A673 (cell line): ENCODE results near the gene NEXN. TPM values are rescaled to one million over a fixed set of nuclear protein-coding genes. Genes with fewer than 3 reads are reported as not detected.

Experiments used
- BruUV-seq: library from RNA; stranded (reverse); fragments of 400-500 nt; replicated peaks from 2 replicates; lab custom pipeline; 2021; lab: Mats Ljungman, UMichigan
- CTCF ChIA-PET: fragments of 300-600 bp; sonication (Branson Sonifier 250); formaldehyde crosslinking; loops from one replicate; lab custom pipeline; 2022; ENCODE audit warnings: antibody characterized with exemption; lab: Charles Lee
- POLR2A ChIA-PET: fragments of 300-600 bp; sonication (Branson Sonifier 250); formaldehyde crosslinking; loops from one replicate; lab custom pipeline; 2022; ENCODE audit warnings: antibody characterized with exemption; ENCODE audit not compliant: low non-redundant PET; lab: Charles Lee
- DNase-seq: peaks from one replicate; pipeline ENCODE4 v3.0.0-alpha.2; 2015; ENCODE audit warnings: low spot score
- H3K27ac ChIP-seq: fragments of 200-600 bp; sonication (generic); 2 replicates; pipeline ENCODE4 v1.5.1; 2016; ENCODE audit warnings: mixed run types, low read depth, mild to moderate bottlenecking, mixed read lengths, antibody characterized with exemption, low read length; ENCODE audit not compliant: poor library complexity, severe bottlenecking
- H3K27me3 ChIP-seq: fragments of 200-600 bp; sonication (generic); replicated peaks from 2 replicates; pipeline ENCODE4 v1.6.1; 2017; ENCODE audit warnings: mixed run types, low read depth, mild to moderate bottlenecking, mixed read lengths, antibody characterized with exemption, low read length; ENCODE audit not compliant: insufficient read depth, poor library complexity
- H3K36me3 ChIP-seq: fragments of 200-600 bp; sonication (generic); 2 replicates; pipeline ENCODE4 v1.6.1; 2016; ENCODE audit warnings: mixed run types, mild to moderate bottlenecking, mixed read lengths, antibody characterized with exemption, low read length; ENCODE audit not compliant: insufficient read depth, poor library complexity, severe bottlenecking
- H3K4me1 ChIP-seq: fragments of 200-600 bp; sonication (generic); 2 replicates; pipeline ENCODE4 v1.6.1; 2017; ENCODE audit warnings: mixed run types, mild to moderate bottlenecking, mixed read lengths, antibody characterized with exemption, low read length; ENCODE audit not compliant: insufficient read depth, poor library complexity, severe bottlenecking
- H3K4me3 ChIP-seq: fragments of 200-600 bp; sonication (generic); 2 replicates; pipeline ENCODE4 v1.5.1; 2016; ENCODE audit warnings: low read depth, mixed run types, mild to moderate bottlenecking, mixed read lengths, low read length; ENCODE audit not compliant: poor library complexity, severe bottlenecking
- H3K9me3 ChIP-seq: fragments of 200-600 bp; sonication (generic); 2 replicates; pipeline ENCODE4 v1.6.1; 2016; ENCODE audit warnings: mixed run types, low read depth, mild to moderate bottlenecking, mixed read lengths, antibody characterized with exemption, low read length; ENCODE audit not compliant: poor library complexity, severe bottlenecking
- CTCF ChIP-seq: fragments of 300-800, 200-600 bp; sonication (generic); conservative IDR thresholded peaks from 2 replicates; pipeline ENCODE4 v1.5.1; 2017; ENCODE audit warnings: low read depth, mild to moderate bottlenecking, antibody characterized with exemption, low read length, moderate library complexity, mixed read lengths
- EZH2 ChIP-seq: fragments of 200-600 bp; sonication (generic); IDR thresholded peaks from 2 replicates; pipeline ENCODE4 v1.6.1; 2017; ENCODE audit warnings: borderline replicate concordance, low read depth, mild to moderate bottlenecking, mixed read lengths, antibody characterized with exemption, low read length; ENCODE audit not compliant: poor library complexity, severe bottlenecking
- intact Hi-C: fragments of 100-400 bp; cut with micrococcal nuclease; formaldehyde crosslinking; loops from one replicate; pipeline ENCODE4 v1.10.0; 2022; ENCODE audit not compliant: unreplicated experiment
- total RNA-seq: library from RNA; stranded (reverse); gene quantifications from 2 replicates; pipeline ENCODE4 v1.2.3, GENCODE V29; 2021

The NEXN gene
- total RNA-seq, 1 experiment from 2014 or later = 0.45 TPM

- H3K4me3 ChIP-seq = no peak overlapping the region
- intact Hi-C loops = no loop called here
- CTCF ChIA-PET = interaction anchor here (0.6 kb wide), 1 partner anchor 1410 kb away, joined by 7 read pairs; no protein-coding TSS in a partner anchor
- no peak for DNase-seq
- H3K9me3 ChIP-seq = no peaks in the 10 kb centered on the region
- POLR2A ChIA-PET = no interaction called here
- H3K36me3 ChIP-seq = no peaks in the 10 kb centered on the region
- no TSS peak for BruUV-seq
- no peaks in the 10 kb centered on the region for H3K27me3 ChIP-seq
- TF ChIP-seq CTCF = no peak
- TF ChIP-seq EZH2 = no peak
- H3K4me1 ChIP-seq = no peaks in the 10 kb centered on the region
- no peak overlapping the region for H3K27ac ChIP-seq
These were observed 41.5 kb upstream of the NEXN start for GRCh38 chr1:77846966-77847365.

- Histone ChIP-seq H3K36me3 (no peaks in the 10 kb centered on the region), H3K4me3 (no peak overlapping the region), H3K27ac (no peak overlapping the region), H3K9me3 (no peaks in the 10 kb centered on the region), H3K27me3 (no peaks in the 10 kb centered on the region), H3K4me1 (no peaks in the 10 kb centered on the region)
- TF ChIP-seq CTCF = no peak
- no peak for TF ChIP-seq EZH2
- CTCF ChIA-PET = interaction anchor here (0.6 kb wide), 1 partner anchor 1410 kb away, joined by 7 read pairs; no protein-coding TSS in a partner anchor
- BruUV-seq = no TSS peak
- POLR2A ChIA-PET = no interaction called here
- DNase-seq = no peak
- intact Hi-C loops = no loop called here
These were observed 40.8 kb upstream of the NEXN start for GRCh38 chr1:77847621-77848080.

GRCh38 chr1:77850082-77850481, 38.3 kb upstream of the NEXN start:
- Histone ChIP-seq H3K36me3 (no peaks in the 10 kb centered on the region), H3K27me3 (no peaks in the 10 kb centered on the region), H3K27ac (no peak overlapping the region), H3K4me1 (no peaks in the 10 kb centered on the region), H3K4me3 (no peak overlapping the region), H3K9me3 (no peaks in the 10 kb centered on the region)
- TF ChIP-seq EZH2 (no peak), CTCF (no peak)
- DNase-seq = no peak
- CTCF ChIA-PET = no interaction called here
- POLR2A ChIA-PET = no interaction called here
- intact Hi-C loops = no loop called here
- no TSS peak for BruUV-seq
